ENCODE results near the gene BSG. TPM values are rescaled to one million over a fixed set of nuclear protein-coding genes. Genes with fewer than 3 reads are reported as not detected.

BSG gene
- total and polyA plus RNA-seq, 9 of the 15 experiments (the other 6 are each of a cell fraction or from before 2014, with no cell fraction given), result 4.6 to 495 (median 187) TPM

GRCh38 chr19:572743-573518 lies 535 bp downstream of the BSG start (continued):
- TF ChIP-seq, protein P1, sequence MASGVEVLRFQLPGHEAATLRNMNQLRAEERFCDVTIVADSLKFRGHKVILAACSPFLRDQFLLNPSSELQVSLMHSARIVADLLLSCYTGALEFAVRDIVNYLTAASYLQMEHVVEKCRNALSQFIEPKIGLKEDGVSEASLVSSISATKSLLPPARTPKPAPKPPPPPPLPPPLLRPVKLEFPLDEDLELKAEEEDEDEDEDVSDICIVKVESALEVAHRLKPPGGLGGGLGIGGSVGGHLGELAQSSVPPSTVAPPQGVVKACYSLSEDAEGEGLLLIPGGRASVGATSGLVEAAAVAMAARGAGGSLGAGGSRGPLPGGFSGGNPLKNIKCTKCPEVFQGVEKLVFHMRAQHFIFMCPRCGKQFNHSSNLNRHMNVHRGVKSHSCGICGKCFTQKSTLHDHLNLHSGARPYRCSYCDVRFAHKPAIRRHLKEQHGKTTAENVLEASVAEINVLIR (CRISPR knock-in tag; IDR thresholded peaks at IDR 0.05), result no peak
- TF ChIP-seq NEUROD1 (IDR thresholded peaks at IDR 0.05; ENCODE audit: borderline replicate concordance, low read depth, low read length, partially characterized antibody), result no peak
- no peak for TF ChIP-seq BACH1 (tag; IDR thresholded peaks at IDR 0.05)
- no peak for TF ChIP-seq CBX2 (IDR thresholded peaks at IDR 0.05; ENCODE audit: insufficient read depth, low read length, poor library complexity, severe bottlenecking)
- TF ChIP-seq EHMT2 (IDR thresholded peaks at IDR 0.05), result no peak
- TF ChIP-seq SIN3A (IDR thresholded peaks at IDR 0.05; ENCODE audit: borderline replicate concordance in 2 of 2, control insufficient read depth in 1 of 2, low read depth in 2 of 2, low read length in 2 of 2), result 0 out of 4 replicates have a peak, but pooled peaks of 1 of the 2 experiments have one; percentile 9
- TF ChIP-seq RBM22 (IDR thresholded peaks at IDR 0.05; ENCODE audit: low read depth, low read length, poor library complexity, severe bottlenecking), result peak; percentile 71
- TF ChIP-seq PRDM10 (IDR thresholded peaks at IDR 0.05; ENCODE audit: partially characterized antibody), result peak; percentile 9
- TF ChIP-seq, protein P2, sequence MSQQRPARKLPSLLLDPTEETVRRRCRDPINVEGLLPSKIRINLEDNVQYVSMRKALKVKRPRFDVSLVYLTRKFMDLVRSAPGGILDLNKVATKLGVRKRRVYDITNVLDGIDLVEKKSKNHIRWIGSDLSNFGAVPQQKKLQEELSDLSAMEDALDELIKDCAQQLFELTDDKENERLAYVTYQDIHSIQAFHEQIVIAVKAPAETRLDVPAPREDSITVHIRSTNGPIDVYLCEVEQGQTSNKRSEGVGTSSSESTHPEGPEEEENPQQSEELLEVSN (IDR thresholded peaks at IDR 0.05; ENCODE audit: borderline replicate concordance in 1 of 2, extremely low read depth in 1 of 2, insufficient read depth in 1 of 2, insufficient read length in 1 of 2, low read depth in 1 of 2, low read length in 1 of 2, poor library complexity in 1 of 2, severe bottlenecking in 1 of 2), result peak in 1 of 2 experiments; percentile 36
- TF ChIP-seq, protein P3, sequence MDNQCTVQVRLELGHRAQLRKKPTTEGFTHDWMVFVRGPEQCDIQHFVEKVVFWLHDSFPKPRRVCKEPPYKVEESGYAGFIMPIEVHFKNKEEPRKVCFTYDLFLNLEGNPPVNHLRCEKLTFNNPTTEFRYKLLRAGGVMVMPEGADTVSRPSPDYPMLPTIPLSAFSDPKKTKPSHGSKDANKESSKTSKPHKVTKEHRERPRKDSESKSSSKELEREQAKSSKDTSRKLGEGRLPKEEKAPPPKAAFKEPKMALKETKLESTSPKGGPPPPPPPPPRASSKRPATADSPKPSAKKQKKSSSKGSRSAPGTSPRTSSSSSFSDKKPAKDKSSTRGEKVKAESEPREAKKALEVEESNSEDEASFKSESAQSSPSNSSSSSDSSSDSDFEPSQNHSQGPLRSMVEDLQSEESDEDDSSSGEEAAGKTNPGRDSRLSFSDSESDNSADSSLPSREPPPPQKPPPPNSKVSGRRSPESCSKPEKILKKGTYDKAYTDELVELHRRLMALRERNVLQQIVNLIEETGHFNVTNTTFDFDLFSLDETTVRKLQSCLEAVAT (IDR thresholded peaks at IDR 0.05), result 0 out of 4 replicates have a peak, but pooled peaks of 1 of the 2 experiments have one; percentile 10
- TF ChIP-seq NR2C2 (CRISPR knock-in tag; IDR thresholded peaks at IDR 0.05), result 0 out of 2 replicates have a peak, but pooled peaks have one; percentile 51
- TF ChIP-seq NR2C2 (tag; IDR thresholded peaks at IDR 0.05), result no peak
- no peak for TF ChIP-seq SP2 (IDR thresholded peaks at IDR 0.05; ENCODE audit: extremely low read depth, low read depth, low read length, poor library complexity, severe bottlenecking)
- TF ChIP-seq, protein P4, sequence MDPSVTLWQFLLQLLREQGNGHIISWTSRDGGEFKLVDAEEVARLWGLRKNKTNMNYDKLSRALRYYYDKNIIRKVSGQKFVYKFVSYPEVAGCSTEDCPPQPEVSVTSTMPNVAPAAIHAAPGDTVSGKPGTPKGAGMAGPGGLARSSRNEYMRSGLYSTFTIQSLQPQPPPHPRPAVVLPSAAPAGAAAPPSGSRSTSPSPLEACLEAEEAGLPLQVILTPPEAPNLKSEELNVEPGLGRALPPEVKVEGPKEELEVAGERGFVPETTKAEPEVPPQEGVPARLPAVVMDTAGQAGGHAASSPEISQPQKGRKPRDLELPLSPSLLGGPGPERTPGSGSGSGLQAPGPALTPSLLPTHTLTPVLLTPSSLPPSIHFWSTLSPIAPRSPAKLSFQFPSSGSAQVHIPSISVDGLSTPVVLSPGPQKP (CRISPR knock-in tag; IDR thresholded peaks at IDR 0.05), result no peak
- TF ChIP-seq XRCC5 (IDR thresholded peaks at IDR 0.05; ENCODE audit: low read depth, low read length), result no peak
